ENCODE results near the gene FOCAD. TPM values are rescaled to one million over a fixed set of nuclear protein-coding genes. Genes with fewer than 3 reads are reported as not detected.

Gene FOCAD
- total RNA-seq, 4 donors from 2014 or later, result 13.9 to 31.2 (median 22.0) TPM

GRCh38 chr9:20658677-20659473 is 25.2 kb upstream of the FOCAD start:
- DNase-seq (ENCODE audit: low spot score in 2 of 2), result no peak
- TF ChIP-seq POLR2A (IDR thresholded peaks at IDR 0.05), result no peak
- no peak for TF ChIP-seq CTCF (IDR thresholded peaks at IDR 0.05)
- H3K4me3 ChIP-seq (ENCODE audit: low read depth, poor library complexity, severe bottlenecking), result peak overlapping the region; percentile 15
- WGBS, 2 donors, result 75 to 79% methylated on average over 13 of the region's 13 CpGs
- intact Hi-C loops (cut with DNase I; ENCODE audit: low total_unique reads), result no loop called here

GRCh38 chr9:20659474-20659967 is 24.5 kb upstream of the FOCAD start:
- intact Hi-C loops (cut with DNase I; ENCODE audit: low total_unique reads), result no loop called here
- WGBS, 2 donors, result 78 to 87% methylated on average over 2 of the region's 2 CpGs
- no peak for TF ChIP-seq POLR2A (IDR thresholded peaks at IDR 0.05)
- no peak for TF ChIP-seq CTCF (IDR thresholded peaks at IDR 0.05)
- no peak overlapping the region for H3K4me3 ChIP-seq (ENCODE audit: low read depth, poor library complexity, severe bottlenecking)
- DNase-seq (ENCODE audit: low spot score in 2 of 2), result no peak

DNA sequence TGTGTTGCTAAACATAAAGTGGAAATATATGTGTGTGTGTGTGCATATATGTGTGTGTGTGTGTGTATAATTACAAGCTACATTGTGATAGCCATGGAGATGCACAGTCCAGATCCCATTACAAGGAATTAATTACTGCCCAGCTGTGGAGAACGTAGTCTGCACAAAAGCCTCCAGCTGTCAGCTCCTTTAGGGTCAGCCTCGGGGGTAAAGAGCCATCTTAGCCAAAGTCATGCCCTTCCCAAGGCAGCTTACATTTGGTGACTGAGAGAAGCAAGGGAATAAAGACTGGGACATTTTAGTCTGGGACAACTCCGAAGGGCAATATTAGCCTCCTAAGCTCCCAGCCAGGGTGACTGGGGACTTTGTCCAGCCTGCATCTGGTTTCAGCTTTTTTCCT is 21.9 kb upstream of the FOCAD start:
- intact Hi-C loops (cut with DNase I; ENCODE audit: low total_unique reads), result no loop called here
- no peak overlapping the region for H3K4me3 ChIP-seq (ENCODE audit: low read depth, poor library complexity, severe bottlenecking)
- 56 to 69% methylated on average over 3 of the region's 3 CpGs for WGBS, 2 donors
- no peak for DNase-seq (ENCODE audit: low spot score in 2 of 2)
- TF ChIP-seq CTCF (IDR thresholded peaks at IDR 0.05) (no peak), POLR2A (IDR thresholded peaks at IDR 0.05) (no peak)

- 94 to 95% methylated on average over 2 of the region's 2 CpGs for WGBS, 2 donors
- TF ChIP-seq POLR2A (IDR thresholded peaks at IDR 0.05) (no peak), CTCF (IDR thresholded peaks at IDR 0.05) (no peak)
- DNase-seq (ENCODE audit: low spot score in 2 of 2), result no peak
- intact Hi-C loops (cut with DNase I; ENCODE audit: low total_unique reads), result no loop called here
- H3K4me3 ChIP-seq (ENCODE audit: low read depth, poor library complexity, severe bottlenecking), result no peak overlapping the region
Measured at GRCh38 chr9:20663133-20663532, 20.9 kb upstream of the FOCAD start.

GRCh38 chr9:20664501-20664900 is 19.6 kb upstream of the FOCAD start:
- no peak overlapping the region for H3K4me3 ChIP-seq (ENCODE audit: low read depth, poor library complexity, severe bottlenecking)
- WGBS, 2 donors, result 90 to 93% methylated on average over 3 of the region's 3 CpGs
- intact Hi-C loops (cut with DNase I; ENCODE audit: low total_unique reads), result no loop called here
- DNase-seq (ENCODE audit: low spot score in 2 of 2), result no peak
- TF ChIP-seq POLR2A (IDR thresholded peaks at IDR 0.05), result no peak
- no peak for TF ChIP-seq CTCF (IDR thresholded peaks at IDR 0.05)
